Progenitor cell of endocrine pancreas (in vitro differentiated cells): ENCODE data around the gene TEX261. TPM values are rescaled to one million over a fixed set of nuclear protein-coding genes. Genes with fewer than 3 reads are reported as not detected.
A peak's percentile ranks its signal among the peaks of the same experiment; 100 is the strongest.
"Not testable (repeated sequence)": the region's sequence is repeated elsewhere in the genome, so short reads cannot be mapped to it uniquely, and the experiment has no call there.

Experiments used
- DNase-seq: peaks from one replicate; pipeline ENCODE4 v3.0.0; 2021; ENCODE audit warnings: low spot score; ENCODE audit not compliant: unreplicated experiment
- H3K27ac Mint-ChIP-seq: 2 replicates; pipeline ENCODE4 v1.8.0; 2021; ENCODE audit warnings: mild to moderate bottlenecking, moderate library complexity, mixed read lengths
- H3K27me3 Mint-ChIP-seq: 2 replicates; pipeline ENCODE4 v1.8.0; 2021; ENCODE audit warnings: mixed read lengths
- H3K36me3 Mint-ChIP-seq: 2 replicates; pipeline ENCODE4 v1.8.0; 2022; ENCODE audit warnings: mixed read lengths; ENCODE audit not compliant: insufficient read depth
- H3K4me1 Mint-ChIP-seq: 2 replicates; pipeline ENCODE4 v1.8.0; 2021; ENCODE audit warnings: low read depth, mixed read lengths
- H3K4me3 Mint-ChIP-seq: 2 replicates; pipeline ENCODE4 v1.8.0; 2021; ENCODE audit warnings: low read depth, mild to moderate bottlenecking, moderate library complexity, mixed read lengths
- H3K9me3 Mint-ChIP-seq: 2 replicates; pipeline ENCODE4 v1.8.0; 2021; ENCODE audit warnings: low read depth, mixed read lengths
- total RNA-seq: library from RNA; stranded (reverse); gene quantifications from 2 replicates; pipeline ENCODE4 v1.2.1, GENCODE V29; 2021
- TF ChIP-seq, protein P1 (sequence below): fragments of 200-600 bp; sonication (generic); IDR thresholded peaks from one replicate; pipeline ENCODE4 v1.5.0; 2021; ENCODE audit warnings: antibody characterized with exemption, mild to moderate bottlenecking; ENCODE audit not compliant: unreplicated experiment

The TEX261 gene
- total RNA-seq, 1 donor from 2014 or later = 36.9 TPM

DNA sequence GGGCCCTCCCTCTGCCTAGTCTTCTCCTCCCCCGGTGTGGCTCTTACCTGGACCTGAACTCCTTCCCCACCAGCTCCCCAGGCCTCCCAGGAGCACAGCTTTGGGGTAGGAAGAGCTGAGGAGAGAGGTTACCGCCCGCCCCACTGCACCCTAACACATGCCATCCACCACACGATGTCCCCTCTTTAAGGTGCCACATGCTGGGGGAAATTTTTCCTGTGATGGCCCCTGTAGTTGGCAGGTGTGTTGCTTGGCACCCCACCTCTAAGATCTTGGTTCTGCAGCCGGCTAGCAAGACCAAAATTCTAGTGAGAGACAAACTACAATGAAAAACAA lies 6.9 kb upstream of the TEX261 start:
- DNase-seq = no peak
- H3K27ac Mint-ChIP-seq = peak overlapping the region; percentile 45
- H3K9me3 Mint-ChIP-seq = no peaks in the 10 kb centered on the region
- TF ChIP-seq, protein P1, sequence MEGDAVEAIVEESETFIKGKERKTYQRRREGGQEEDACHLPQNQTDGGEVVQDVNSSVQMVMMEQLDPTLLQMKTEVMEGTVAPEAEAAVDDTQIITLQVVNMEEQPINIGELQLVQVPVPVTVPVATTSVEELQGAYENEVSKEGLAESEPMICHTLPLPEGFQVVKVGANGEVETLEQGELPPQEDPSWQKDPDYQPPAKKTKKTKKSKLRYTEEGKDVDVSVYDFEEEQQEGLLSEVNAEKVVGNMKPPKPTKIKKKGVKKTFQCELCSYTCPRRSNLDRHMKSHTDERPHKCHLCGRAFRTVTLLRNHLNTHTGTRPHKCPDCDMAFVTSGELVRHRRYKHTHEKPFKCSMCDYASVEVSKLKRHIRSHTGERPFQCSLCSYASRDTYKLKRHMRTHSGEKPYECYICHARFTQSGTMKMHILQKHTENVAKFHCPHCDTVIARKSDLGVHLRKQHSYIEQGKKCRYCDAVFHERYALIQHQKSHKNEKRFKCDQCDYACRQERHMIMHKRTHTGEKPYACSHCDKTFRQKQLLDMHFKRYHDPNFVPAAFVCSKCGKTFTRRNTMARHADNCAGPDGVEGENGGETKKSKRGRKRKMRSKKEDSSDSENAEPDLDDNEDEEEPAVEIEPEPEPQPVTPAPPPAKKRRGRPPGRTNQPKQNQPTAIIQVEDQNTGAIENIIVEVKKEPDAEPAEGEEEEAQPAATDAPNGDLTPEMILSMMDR = no peak
- peaks cover 20% of the 10 kb centered on the region for H3K27me3 Mint-ChIP-seq
- no peaks in the 10 kb centered on the region for H3K36me3 Mint-ChIP-seq
- H3K4me3 Mint-ChIP-seq = no peak overlapping the region
- peaks cover 2% of the 10 kb centered on the region for H3K4me1 Mint-ChIP-seq

DNA sequence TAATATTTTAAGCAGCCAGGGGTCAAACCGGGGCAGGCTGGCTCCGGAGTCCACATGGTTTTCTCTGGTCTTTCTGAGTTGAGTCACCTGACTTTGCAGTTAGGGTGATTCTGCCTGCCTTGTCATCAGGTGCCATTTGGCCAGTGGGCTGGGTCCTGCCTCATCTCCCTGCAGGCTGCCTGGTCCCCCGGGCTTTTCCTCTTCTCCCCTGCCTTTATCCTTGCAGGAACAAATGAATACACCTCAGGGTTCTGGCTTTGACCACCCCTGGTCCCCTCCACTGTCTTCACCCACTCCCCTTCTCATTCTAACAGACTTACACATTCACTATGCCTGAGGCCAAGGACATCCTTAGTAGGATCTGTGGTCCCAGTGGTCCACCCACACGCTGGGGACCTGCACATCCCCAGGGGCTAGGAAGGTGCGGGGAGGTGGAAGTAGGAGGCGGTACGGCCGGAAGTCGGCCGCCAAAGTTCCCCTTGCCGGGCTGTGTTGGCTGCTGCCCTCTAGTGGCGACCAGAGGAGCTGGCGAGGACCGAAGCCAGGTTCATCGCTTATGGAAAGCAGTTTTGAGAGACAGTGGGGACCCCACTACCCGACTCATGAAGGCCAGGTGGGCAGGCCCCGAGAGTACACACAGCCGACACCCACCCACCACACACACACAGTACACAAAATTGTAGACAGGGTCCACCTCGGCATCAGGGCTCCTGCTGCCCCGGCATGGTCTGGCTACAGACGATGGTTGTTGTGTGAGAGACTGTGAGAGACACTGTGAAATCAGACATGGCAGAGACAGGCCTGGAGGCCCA lies 6.3 kb upstream of the TEX261 start:
- Mint-ChIP-seq H3K9me3 (no peaks in the 10 kb centered on the region), H3K4me1 (peaks cover 2% of the 10 kb centered on the region), H3K27ac (no peak overlapping the region), H3K4me3 (peak overlapping the region; percentile 52), H3K27me3 (peaks cover 20% of the 10 kb centered on the region), H3K36me3 (no peaks in the 10 kb centered on the region)
- TF ChIP-seq, protein P1 = peak; percentile 90
- peak; percentile 46 for DNase-seq

DNA sequence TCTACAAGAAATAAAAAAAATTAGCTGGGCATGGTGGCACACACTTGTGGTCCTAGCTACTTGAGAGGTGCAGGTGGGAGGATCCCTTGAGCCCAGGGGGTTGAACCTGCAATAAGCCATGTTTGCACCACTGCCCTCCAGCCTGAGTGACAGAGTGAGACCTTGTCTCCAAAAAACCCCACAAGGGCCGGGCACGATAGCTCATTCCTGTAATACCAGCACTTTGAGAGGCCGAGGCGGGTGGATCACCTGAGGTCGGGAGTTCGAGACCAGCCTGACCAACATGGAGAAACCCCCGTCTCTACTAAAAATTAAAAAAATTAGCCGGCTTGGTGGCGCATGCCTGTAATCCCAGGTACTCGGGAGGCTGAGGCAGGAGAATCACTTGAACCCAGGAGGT lies 5.3 kb upstream of the TEX261 start:
- not testable (repeated sequence) for H3K9me3 Mint-ChIP-seq, H3K36me3 Mint-ChIP-seq, H3K4me1 Mint-ChIP-seq, H3K4me3 Mint-ChIP-seq, H3K27ac Mint-ChIP-seq, DNase-seq
- H3K27me3 Mint-ChIP-seq = peaks cover 12% of the 10 kb centered on the region

DNA sequence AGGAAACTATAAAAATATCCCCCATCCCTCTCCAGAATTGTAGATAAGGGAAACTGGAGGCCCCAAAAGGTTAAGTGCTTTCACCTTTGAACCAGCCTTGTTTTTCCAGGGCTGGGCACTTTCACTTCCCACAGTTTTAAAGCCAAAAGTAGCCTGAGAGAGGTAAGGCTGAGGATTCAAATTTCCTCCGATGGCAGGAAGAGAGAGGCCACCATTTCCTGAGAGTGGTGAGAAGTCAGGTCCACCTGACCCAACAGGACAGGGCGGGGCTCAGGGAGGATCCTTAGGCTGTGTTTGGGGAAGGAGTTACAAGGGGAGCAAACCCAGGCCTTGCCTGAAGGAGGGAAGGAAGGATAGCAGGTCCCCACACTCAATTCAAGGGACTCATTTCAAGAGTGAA lies 4.7 kb upstream of the TEX261 start:
- H3K4me1 Mint-ChIP-seq = peaks cover 3% of the 10 kb centered on the region
- H3K27ac Mint-ChIP-seq = peak overlapping the region; percentile 41
- no peak for DNase-seq
- H3K9me3 Mint-ChIP-seq = no peaks in the 10 kb centered on the region
- peaks cover 12% of the 10 kb centered on the region for H3K27me3 Mint-ChIP-seq
- H3K36me3 Mint-ChIP-seq = no peaks in the 10 kb centered on the region
- H3K4me3 Mint-ChIP-seq = no peak overlapping the region
- TF ChIP-seq, protein P1 = no peak

DNA sequence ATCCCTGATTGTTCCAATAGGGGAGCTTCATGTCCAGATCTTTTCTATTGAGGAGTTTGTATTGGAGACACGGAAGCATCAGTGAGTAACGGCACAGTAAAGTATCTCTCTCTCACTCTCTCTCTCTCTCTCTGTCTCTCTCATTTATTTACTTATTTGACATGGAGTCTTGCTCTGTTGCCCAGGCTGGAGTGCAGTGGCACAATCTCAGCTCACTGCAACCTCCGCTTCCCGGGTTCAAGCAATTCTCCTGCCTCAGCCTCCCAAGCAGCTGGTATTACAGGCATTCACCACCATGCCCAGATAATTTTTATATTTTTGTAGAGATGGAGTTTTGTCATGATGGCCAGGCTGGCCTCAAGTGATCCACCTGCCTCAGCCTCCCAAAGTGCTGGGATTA lies 4.2 kb upstream of the TEX261 start:
- DNase-seq, H3K4me3 Mint-ChIP-seq, H3K27me3 Mint-ChIP-seq, H3K4me1 Mint-ChIP-seq, H3K36me3 Mint-ChIP-seq, H3K9me3 Mint-ChIP-seq, H3K27ac Mint-ChIP-seq: not testable (repeated sequence)

DNA sequence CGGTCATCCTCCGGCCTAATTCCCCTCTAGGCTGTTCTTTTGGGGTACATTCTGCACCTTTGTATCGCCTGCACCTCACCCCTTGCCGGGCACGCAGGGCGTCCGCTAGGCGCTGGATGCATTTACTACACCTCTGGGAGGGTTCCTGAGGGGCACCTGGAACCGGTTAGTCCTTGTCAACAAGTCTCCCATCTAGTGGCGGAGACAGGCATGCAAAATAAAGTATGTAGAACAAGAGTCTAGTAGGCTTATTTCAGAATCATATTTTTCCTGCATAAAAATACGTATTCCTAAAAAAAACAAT lies 705 bp upstream of the TEX261 start:
- Mint-ChIP-seq H3K9me3 (no peaks in the 10 kb centered on the region), H3K27me3 (peaks cover 4% of the 10 kb centered on the region), H3K27ac (peak overlapping the region; percentile 81), H3K4me3 (peak overlapping the region; percentile 81), H3K36me3 (no peaks in the 10 kb centered on the region), H3K4me1 (peaks cover 14% of the 10 kb centered on the region)
- DNase-seq = no peak
- TF ChIP-seq, protein P1 = peak; percentile 55
